ENCODE results near the gene TMEM106C. TPM values are rescaled to one million over a fixed set of nuclear protein-coding genes. Genes with fewer than 3 reads are reported as not detected.

The TMEM106C gene
- total and polyA plus RNA-seq, 9 donors = 31.1 to 110 (median 55.0) TPM

DNA sequence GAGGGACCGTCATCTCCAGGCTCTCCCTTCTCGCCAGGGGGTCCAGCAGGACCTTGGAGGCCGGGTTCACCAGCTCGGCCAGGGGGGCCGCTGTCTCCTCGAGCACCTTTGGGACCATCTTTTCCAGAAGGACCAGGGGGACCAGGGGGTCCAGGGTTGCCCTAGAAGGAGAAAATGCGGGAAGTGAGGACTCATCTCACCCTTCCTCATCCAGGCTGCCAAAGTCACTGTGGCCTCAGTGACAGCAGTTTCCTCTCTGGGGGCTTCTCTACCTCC, 15.1 kb downstream of the TMEM106C start:
- TF ChIP-seq, protein P1, sequence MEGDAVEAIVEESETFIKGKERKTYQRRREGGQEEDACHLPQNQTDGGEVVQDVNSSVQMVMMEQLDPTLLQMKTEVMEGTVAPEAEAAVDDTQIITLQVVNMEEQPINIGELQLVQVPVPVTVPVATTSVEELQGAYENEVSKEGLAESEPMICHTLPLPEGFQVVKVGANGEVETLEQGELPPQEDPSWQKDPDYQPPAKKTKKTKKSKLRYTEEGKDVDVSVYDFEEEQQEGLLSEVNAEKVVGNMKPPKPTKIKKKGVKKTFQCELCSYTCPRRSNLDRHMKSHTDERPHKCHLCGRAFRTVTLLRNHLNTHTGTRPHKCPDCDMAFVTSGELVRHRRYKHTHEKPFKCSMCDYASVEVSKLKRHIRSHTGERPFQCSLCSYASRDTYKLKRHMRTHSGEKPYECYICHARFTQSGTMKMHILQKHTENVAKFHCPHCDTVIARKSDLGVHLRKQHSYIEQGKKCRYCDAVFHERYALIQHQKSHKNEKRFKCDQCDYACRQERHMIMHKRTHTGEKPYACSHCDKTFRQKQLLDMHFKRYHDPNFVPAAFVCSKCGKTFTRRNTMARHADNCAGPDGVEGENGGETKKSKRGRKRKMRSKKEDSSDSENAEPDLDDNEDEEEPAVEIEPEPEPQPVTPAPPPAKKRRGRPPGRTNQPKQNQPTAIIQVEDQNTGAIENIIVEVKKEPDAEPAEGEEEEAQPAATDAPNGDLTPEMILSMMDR (IDR thresholded peaks at IDR 0.05) = no peak
- TF ChIP-seq POLR2A (IDR thresholded peaks at IDR 0.05) (no peak), EP300 (IDR thresholded peaks at IDR 0.05) (no peak)
- no peak overlapping the region for H3K27ac ChIP-seq
- H3K36me3 ChIP-seq = no peaks in the 10 kb centered on the region
- no peak overlapping the region for H3K4me3 ChIP-seq
- no peak for DNase-seq
- no peaks in the 10 kb centered on the region for H3K27me3 ChIP-seq
- 83 to 88% (median 86%) methylated on average over 5 to 7 of the region's 7 CpGs for WGBS, 3 donors
- intact Hi-C loops (cut with DNase I) = no loop called here
- H3K4me1 ChIP-seq (ENCODE audit: insufficient read depth) = no peaks in the 10 kb centered on the region
- H3K9me3 ChIP-seq = no peaks in the 10 kb centered on the region

- H3K9me3 ChIP-seq = no peaks in the 10 kb centered on the region
- H3K27me3 ChIP-seq = no peaks in the 10 kb centered on the region
- TF ChIP-seq POLR2A (IDR thresholded peaks at IDR 0.05) = no peak
- TF ChIP-seq, protein P1 (IDR thresholded peaks at IDR 0.05) = no peak
- no peak overlapping the region for H3K4me3 ChIP-seq
- no peak for DNase-seq
- H3K27ac ChIP-seq = no peak overlapping the region
- H3K4me1 ChIP-seq (ENCODE audit: insufficient read depth) = no peaks in the 10 kb centered on the region
- 86 to 90% (median 88%) methylated on average over 5 of the region's 5 CpGs for WGBS, 3 donors
- H3K36me3 ChIP-seq = no peaks in the 10 kb centered on the region
- intact Hi-C loops (cut with DNase I) = no loop called here
Observed at GRCh38 chr12:47979166-47979565, 15.8 kb downstream of the TMEM106C start.

GRCh38 chr12:47979686-47980085, 16.3 kb downstream of the TMEM106C start:
- DNase-seq = no peak
- Histone ChIP-seq H3K27ac (no peak overlapping the region), H3K4me1 (ENCODE audit: insufficient read depth) (no peaks in the 10 kb centered on the region), H3K36me3 (no peaks in the 10 kb centered on the region), H3K9me3 (no peaks in the 10 kb centered on the region), H3K4me3 (no peak overlapping the region), H3K27me3 (no peaks in the 10 kb centered on the region)
- WGBS, 3 donors = 82 to 86% (median 83%) methylated on average over 11 of the region's 11 CpGs
- no peak for TF ChIP-seq POLR2A (IDR thresholded peaks at IDR 0.05)
- no peak for TF ChIP-seq EP300 (IDR thresholded peaks at IDR 0.05)
- TF ChIP-seq, protein P1 (IDR thresholded peaks at IDR 0.05) = no peak
- intact Hi-C loops (cut with DNase I) = no loop called here

GRCh38 chr12:47980197-47980596, 16.8 kb downstream of the TMEM106C start:
- Histone ChIP-seq H3K9me3 (no peaks in the 10 kb centered on the region), H3K36me3 (no peaks in the 10 kb centered on the region), H3K4me1 (ENCODE audit: insufficient read depth) (no peaks in the 10 kb centered on the region), H3K27me3 (no peaks in the 10 kb centered on the region), H3K27ac (no peak overlapping the region), H3K4me3 (no peak overlapping the region)
- 80 to 88% (median 87%) methylated on average over 4 to 7 of the region's 7 CpGs for WGBS, 3 donors
- DNase-seq = no peak
- TF ChIP-seq, protein P1 (IDR thresholded peaks at IDR 0.05) = no peak
- TF ChIP-seq EP300 (IDR thresholded peaks at IDR 0.05) (no peak), POLR2A (IDR thresholded peaks at IDR 0.05) (no peak)
- intact Hi-C loops (cut with DNase I) = no loop called here

Data from ovary (tissue), 9 donors.